Measurements from ENCODE around the gene IDI1.
"Not testable (repeated sequence)": the region's sequence is repeated elsewhere in the genome, so short reads cannot be mapped to it uniquely, and the experiment has no call there.

IDI1 gene

GRCh38 chr10:1033601-1034000, 15.3 kb downstream of the IDI1 start:
- no peak for DNase-seq

- DNase-seq: no peak
These were observed 19.1 kb downstream of the IDI1 start for GRCh38 chr10:1029838-1030237.

GRCh38 chr10:1026578-1026977, 22.3 kb downstream of the IDI1 start:
- no peak for DNase-seq

GRCh38 chr10:1025683-1026082, 23.2 kb downstream of the IDI1 start, which contains the start of gene IDI2:
IDI2 (minus strand) TSS chr10:1025859; CDS start chr10:1024723, 1,136 bp downstream.
- no peak for DNase-seq

- no peak for DNase-seq
These were observed 24.8 kb downstream of the IDI1 start for GRCh38 chr10:1024103-1024502.

- DNase-seq: no peak
These were observed 26.5 kb downstream of the IDI1 start for GRCh38 chr10:1022413-1022812.

- DNase-seq: no peak
These were observed 28.0 kb downstream of the IDI1 start for GRCh38 chr10:1020958-1021357.

GRCh38 chr10:1020460-1020859, 28.5 kb downstream of the IDI1 start:
- no peak for DNase-seq

- no peak for DNase-seq
These were observed 29.6 kb downstream of the IDI1 start for GRCh38 chr10:1019362-1019761.

- no peak for DNase-seq
These were observed 33.2 kb downstream of the IDI1 start for GRCh38 chr10:1015688-1016087.

GRCh38 chr10:1011696-1012095, 37.2 kb downstream of the IDI1 start:
- no peak for DNase-seq

GRCh38 chr10:1010703-1011102, 38.2 kb downstream of the IDI1 start:
- no peak for DNase-seq

- DNase-seq: not testable (repeated sequence)
These were observed 39.0 kb downstream of the IDI1 start for GRCh38 chr10:1009947-1010346.

GRCh38 chr10:1009071-1009494, 39.8 kb downstream of the IDI1 start:
- no peak for DNase-seq

GRCh38 chr10:1007583-1007982, 41.3 kb downstream of the IDI1 start:
- DNase-seq: no peak

- no peak for DNase-seq
These were observed 42.3 kb downstream of the IDI1 start for GRCh38 chr10:1006573-1006972.

GRCh38 chr10:1003884-1004670, 44.8 kb downstream of the IDI1 start:
- no peak for DNase-seq

- DNase-seq: no peak
These were observed 46.4 kb downstream of the IDI1 start for GRCh38 chr10:1002425-1003006.

GRCh38 chr10:997266-998022, 51.5 kb downstream of the IDI1 start:
- no peak for DNase-seq

- no peak for DNase-seq
These were observed 52.9 kb downstream of the IDI1 start for GRCh38 chr10:996031-996430.

- no peak for DNase-seq
These were observed 53.4 kb downstream of the IDI1 start for GRCh38 chr10:995559-995926.

GRCh38 chr10:994836-995558, 53.9 kb downstream of the IDI1 start:
- DNase-seq: no peak

- DNase-seq: no peak
These were observed 56.0 kb downstream of the IDI1 start for GRCh38 chr10:992871-993270.
